Suprapubic skin (tissue), 4 donors: ENCODE measurements around the gene FAM9C. TPM values are rescaled to one million over a fixed set of nuclear protein-coding genes. Genes with fewer than 3 reads are reported as not detected.
"Not testable (repeated sequence)": the region's sequence is repeated elsewhere in the genome, so short reads cannot be mapped to it uniquely, and the experiment has no call there.

Source experiments
- DNase-seq, 2 donors: peaks; one replicate each; pipeline ENCODE4 v3.0.0-alpha.2; 2019; ENCODE audit warnings: low spot score in 2 of 2
- H3K27ac ChIP-seq: fragments of 200-600 bp; sonication (generic); one replicate; pipeline ENCODE4 v1.5.1; 2019
- H3K27me3 ChIP-seq: fragments of 200-600 bp; sonication (generic); one replicate; pipeline ENCODE4 v1.5.1; 2019
- H3K36me3 ChIP-seq: fragments of 200-600 bp; sonication (generic); one replicate; pipeline ENCODE4 v1.5.1; 2019
- H3K4me1 ChIP-seq: fragments of 200-600 bp; sonication (generic); one replicate; pipeline ENCODE4 v1.5.1; 2019
- H3K4me3 ChIP-seq: fragments of 200-600 bp; sonication (generic); one replicate; pipeline ENCODE4 v1.5.1; 2019; ENCODE audit warnings: mild to moderate bottlenecking
- H3K9me3 ChIP-seq: fragments of 200-600 bp; sonication (generic); one replicate; pipeline ENCODE4 v1.5.1; 2019
- CTCF ChIP-seq, 2 donors: fragments of 200-600 bp in 1 of 2; fragments of 450-650 bp in 1 of 2; sonication (generic) in 1 of 2; IDR thresholded peaks; one replicate each; pipeline ENCODE4 v1.5.1; 2016 to 2019; ENCODE audit warnings: antibody characterized with exemption in 2 of 2, mild to moderate bottlenecking in 1 of 2, moderate library complexity in 1 of 2
- EP300 ChIP-seq: sonication (generic); formaldehyde crosslinking; IDR thresholded peaks from one replicate; pipeline ENCODE4 v1.6.1; 2017; ENCODE audit warnings: antibody characterized with exemption
- POLR2A ChIP-seq, 2 donors: fragments of 450-650 bp; IDR thresholded peaks; one replicate each; pipeline ENCODE4 v1.6.1; 2017; ENCODE audit warnings: antibody characterized with exemption in 2 of 2, mild to moderate bottlenecking in 2 of 2, moderate library complexity in 2 of 2
- POLR2AphosphoS5 ChIP-seq, 3 donors: sonication (generic); formaldehyde crosslinking; IDR thresholded peaks; one replicate each; pipeline ENCODE4 v1.6.1; 2017; ENCODE audit warnings: antibody characterized with exemption in 3 of 3
- WGBS: methylation state at CpG from one replicate; pipeline ENCODE4 v1.1.5; 2018; 5-methylcytosine and 5-hydroxymethylcytosine counted together
- total RNA-seq, 4 donors: library from RNA; depleted of rRNA; stranded (reverse); fragments of >200 nt; gene quantifications; one replicate each; pipeline ENCODE4 v1.1.0, GENCODE V29; 2016

Gene FAM9C
- total RNA-seq, 4 donors from 2014 or later, result not detected

GRCh38 chrX:13084611-13085010 is 40.2 kb upstream of the FAM9C start:
- H3K27ac ChIP-seq, result no peak overlapping the region
- 81% methylated on average over 1 of the region's 1 CpG for WGBS
- H3K4me3 ChIP-seq, result no peak overlapping the region
- no peak for DNase-seq
- no peak for TF ChIP-seq EP300
- TF ChIP-seq POLR2A (IDR thresholded peaks at IDR 0.05), result no peak
- TF ChIP-seq CTCF (IDR thresholded peaks at IDR 0.05), result no peak
- no peak for TF ChIP-seq POLR2AphosphoS5 (IDR thresholded peaks at IDR 0.05)
- H3K27me3 ChIP-seq, result no peaks in the 10 kb centered on the region
- H3K9me3 ChIP-seq, result no peaks in the 10 kb centered on the region
- no peaks in the 10 kb centered on the region for H3K36me3 ChIP-seq
- no peaks in the 10 kb centered on the region for H3K4me1 ChIP-seq

- not testable (repeated sequence) for H3K27ac ChIP-seq, H3K4me1 ChIP-seq, DNase-seq, H3K27me3 ChIP-seq, H3K36me3 ChIP-seq, H3K4me3 ChIP-seq, H3K9me3 ChIP-seq
- 77% methylated on average over 9 of the region's 9 CpGs for WGBS
Observed at GRCh38 chrX:13083755-13084326, 39.4 kb upstream of the FAM9C start.

GRCh38 chrX:13082206-13083065 is 38.0 kb upstream of the FAM9C start:
- Histone ChIP-seq H3K27ac (no peak overlapping the region), H3K36me3 (no peaks in the 10 kb centered on the region), H3K4me1 (peaks cover 6% of the 10 kb centered on the region), H3K4me3 (no peak overlapping the region), H3K27me3 (no peaks in the 10 kb centered on the region), H3K9me3 (no peaks in the 10 kb centered on the region)
- no peak for DNase-seq
- WGBS, result 77% methylated on average over 11 of the region's 11 CpGs
- TF ChIP-seq EP300 (no peak), POLR2A (IDR thresholded peaks at IDR 0.05) (no peak), CTCF (IDR thresholded peaks at IDR 0.05) (no peak), POLR2AphosphoS5 (IDR thresholded peaks at IDR 0.05) (no peak)

GRCh38 chrX:13081395-13082205 is 37.2 kb upstream of the FAM9C start:
- no peak for DNase-seq
- H3K9me3 ChIP-seq, result no peaks in the 10 kb centered on the region
- no peak for TF ChIP-seq POLR2A (IDR thresholded peaks at IDR 0.05)
- no peak for TF ChIP-seq EP300
- no peak for TF ChIP-seq CTCF (IDR thresholded peaks at IDR 0.05)
- no peaks in the 10 kb centered on the region for H3K27me3 ChIP-seq
- WGBS, result 66% methylated on average over 6 of the region's 6 CpGs
- no peaks in the 10 kb centered on the region for H3K36me3 ChIP-seq
- H3K4me1 ChIP-seq, result peaks cover 6% of the 10 kb centered on the region
- no peak overlapping the region for H3K4me3 ChIP-seq
- no peak overlapping the region for H3K27ac ChIP-seq

- H3K27ac ChIP-seq, result no peak overlapping the region
- TF ChIP-seq POLR2A (IDR thresholded peaks at IDR 0.05) (no peak), POLR2AphosphoS5 (IDR thresholded peaks at IDR 0.05) (no peak), EP300 (no peak), CTCF (IDR thresholded peaks at IDR 0.05) (no peak)
Observed at GRCh38 chrX:13080128-13080795, 35.8 kb upstream of the FAM9C start.

More at GRCh38 chrX:13080128-13080795, 35.8 kb upstream of the FAM9C start:
- Histone ChIP-seq H3K27me3 (no peaks in the 10 kb centered on the region), H3K9me3 (no peaks in the 10 kb centered on the region), H3K4me1 (peaks cover 6% of the 10 kb centered on the region), H3K4me3 (no peak overlapping the region), H3K36me3 (no peaks in the 10 kb centered on the region)
- WGBS, result 81% methylated on average over 4 of the region's 4 CpGs
- DNase-seq, result no peak
